HL-60 (cell line): ENCODE measurements around the gene GLT1D1.

Source experiments
- DNase-seq, 2 experiments: peaks; one replicate each; pipeline ENCODE4 v3.0.0-alpha.2; 2010 to 2020; ENCODE audit warnings: low read depth in 1 of 2, low spot score in 1 of 2
- H3K27ac ChIP-seq: fragments of 250-450 bp; sonication (Bioruptor Pico); replicated peaks from 2 replicates; pipeline ENCODE4 v1.5.1; 2020; ENCODE audit warnings: mild to moderate bottlenecking, moderate library complexity
- H3K27me3 ChIP-seq: fragments of 250-450 bp; sonication (Bioruptor Pico); 2 replicates; pipeline ENCODE4 v1.5.1; 2021; ENCODE audit warnings: mild to moderate bottlenecking, moderate library complexity; ENCODE audit not compliant: insufficient read depth, poor library complexity, severe bottlenecking
- H3K4me3 ChIP-seq: replicated peaks from 2 replicates; pipeline ENCODE4 v1.5.1; 2011; ENCODE audit warnings: mild to moderate bottlenecking, control low read depth, low read length; ENCODE audit not compliant: insufficient read depth
- GABPA ChIP-seq: IDR thresholded peaks from 2 replicates; pipeline ENCODE4 v1.6.1; 2012; ENCODE audit warnings: low read depth
- POLR2AphosphoS5 ChIP-seq: IDR thresholded peaks from 2 replicates; pipeline ENCODE4 v1.6.1; 2012; ENCODE audit warnings: low read depth
- SPI1 ChIP-seq: IDR thresholded peaks from 2 replicates; pipeline ENCODE4 v1.6.1; 2012; ENCODE audit warnings: low read depth, mild to moderate bottlenecking, borderline replicate concordance
- TF ChIP-seq, protein P1 (sequence below): IDR thresholded peaks from 2 replicates; pipeline ENCODE4 v1.6.1; 2012; ENCODE audit warnings: low read depth; ENCODE audit not compliant: insufficient replicate concordance
- TF ChIP-seq, protein P2 (sequence below): IDR thresholded peaks from one replicate; pipeline ENCODE4 v1.5.1; 2011; ENCODE audit warnings: low read length, control low read depth, inconsistent platforms; ENCODE audit not compliant: insufficient read depth

The GLT1D1 gene

DNA sequence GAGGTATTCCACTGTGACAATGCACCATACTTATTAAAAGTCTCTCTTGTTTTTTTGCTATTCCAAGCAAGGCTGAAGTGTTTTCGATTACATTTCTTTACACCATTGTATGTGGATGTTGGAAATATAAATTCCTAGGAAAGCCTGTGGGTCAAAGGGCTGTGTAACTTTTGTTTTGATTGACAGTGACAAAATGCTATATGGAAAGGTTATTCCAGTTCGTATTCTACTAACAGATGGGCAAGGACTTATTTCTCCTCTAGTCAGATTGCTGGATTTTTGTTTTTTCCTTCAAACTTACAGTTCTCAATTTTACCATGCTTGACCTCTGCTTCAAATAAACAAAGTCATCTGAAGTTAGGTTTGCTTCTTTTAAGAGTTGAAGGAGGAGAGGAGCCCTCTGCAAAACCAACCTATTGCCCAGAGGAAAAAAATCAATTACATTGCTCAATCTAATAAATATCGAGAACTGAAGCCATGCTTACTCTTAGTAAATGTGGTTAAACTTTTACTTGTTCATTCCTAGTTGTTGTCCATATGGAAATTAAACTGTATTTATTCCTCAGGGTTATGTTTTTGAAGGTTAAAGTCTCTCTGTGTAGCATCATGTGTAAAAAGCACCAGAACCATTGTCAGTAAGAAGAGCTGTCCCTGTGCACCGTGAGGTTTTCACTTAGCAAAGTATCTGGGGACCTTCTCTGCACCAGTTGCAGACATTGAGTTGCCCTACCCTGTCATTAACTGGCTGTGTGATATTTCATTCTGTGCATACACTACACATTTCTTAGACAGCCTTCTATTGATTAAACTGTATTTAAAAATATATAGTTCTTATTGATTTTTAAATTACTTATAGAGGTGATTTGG, 26.9 kb downstream of the GLT1D1 start:
- TF ChIP-seq SPI1: no peak
- TF ChIP-seq, protein P1, sequence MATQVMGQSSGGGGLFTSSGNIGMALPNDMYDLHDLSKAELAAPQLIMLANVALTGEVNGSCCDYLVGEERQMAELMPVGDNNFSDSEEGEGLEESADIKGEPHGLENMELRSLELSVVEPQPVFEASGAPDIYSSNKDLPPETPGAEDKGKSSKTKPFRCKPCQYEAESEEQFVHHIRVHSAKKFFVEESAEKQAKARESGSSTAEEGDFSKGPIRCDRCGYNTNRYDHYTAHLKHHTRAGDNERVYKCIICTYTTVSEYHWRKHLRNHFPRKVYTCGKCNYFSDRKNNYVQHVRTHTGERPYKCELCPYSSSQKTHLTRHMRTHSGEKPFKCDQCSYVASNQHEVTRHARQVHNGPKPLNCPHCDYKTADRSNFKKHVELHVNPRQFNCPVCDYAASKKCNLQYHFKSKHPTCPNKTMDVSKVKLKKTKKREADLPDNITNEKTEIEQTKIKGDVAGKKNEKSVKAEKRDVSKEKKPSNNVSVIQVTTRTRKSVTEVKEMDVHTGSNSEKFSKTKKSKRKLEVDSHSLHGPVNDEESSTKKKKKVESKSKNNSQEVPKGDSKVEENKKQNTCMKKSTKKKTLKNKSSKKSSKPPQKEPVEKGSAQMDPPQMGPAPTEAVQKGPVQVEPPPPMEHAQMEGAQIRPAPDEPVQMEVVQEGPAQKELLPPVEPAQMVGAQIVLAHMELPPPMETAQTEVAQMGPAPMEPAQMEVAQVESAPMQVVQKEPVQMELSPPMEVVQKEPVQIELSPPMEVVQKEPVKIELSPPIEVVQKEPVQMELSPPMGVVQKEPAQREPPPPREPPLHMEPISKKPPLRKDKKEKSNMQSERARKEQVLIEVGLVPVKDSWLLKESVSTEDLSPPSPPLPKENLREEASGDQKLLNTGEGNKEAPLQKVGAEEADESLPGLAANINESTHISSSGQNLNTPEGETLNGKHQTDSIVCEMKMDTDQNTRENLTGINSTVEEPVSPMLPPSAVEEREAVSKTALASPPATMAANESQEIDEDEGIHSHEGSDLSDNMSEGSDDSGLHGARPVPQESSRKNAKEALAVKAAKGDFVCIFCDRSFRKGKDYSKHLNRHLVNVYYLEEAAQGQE: no peak
- TF ChIP-seq, protein P2, sequence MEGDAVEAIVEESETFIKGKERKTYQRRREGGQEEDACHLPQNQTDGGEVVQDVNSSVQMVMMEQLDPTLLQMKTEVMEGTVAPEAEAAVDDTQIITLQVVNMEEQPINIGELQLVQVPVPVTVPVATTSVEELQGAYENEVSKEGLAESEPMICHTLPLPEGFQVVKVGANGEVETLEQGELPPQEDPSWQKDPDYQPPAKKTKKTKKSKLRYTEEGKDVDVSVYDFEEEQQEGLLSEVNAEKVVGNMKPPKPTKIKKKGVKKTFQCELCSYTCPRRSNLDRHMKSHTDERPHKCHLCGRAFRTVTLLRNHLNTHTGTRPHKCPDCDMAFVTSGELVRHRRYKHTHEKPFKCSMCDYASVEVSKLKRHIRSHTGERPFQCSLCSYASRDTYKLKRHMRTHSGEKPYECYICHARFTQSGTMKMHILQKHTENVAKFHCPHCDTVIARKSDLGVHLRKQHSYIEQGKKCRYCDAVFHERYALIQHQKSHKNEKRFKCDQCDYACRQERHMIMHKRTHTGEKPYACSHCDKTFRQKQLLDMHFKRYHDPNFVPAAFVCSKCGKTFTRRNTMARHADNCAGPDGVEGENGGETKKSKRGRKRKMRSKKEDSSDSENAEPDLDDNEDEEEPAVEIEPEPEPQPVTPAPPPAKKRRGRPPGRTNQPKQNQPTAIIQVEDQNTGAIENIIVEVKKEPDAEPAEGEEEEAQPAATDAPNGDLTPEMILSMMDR: no peak
- no peak for TF ChIP-seq POLR2AphosphoS5
- no peak for TF ChIP-seq GABPA
- DNase-seq: no peak
- Histone ChIP-seq H3K27ac (no peak overlapping the region), H3K27me3 (no peaks in the 10 kb centered on the region), H3K4me3 (no peak overlapping the region)

DNA sequence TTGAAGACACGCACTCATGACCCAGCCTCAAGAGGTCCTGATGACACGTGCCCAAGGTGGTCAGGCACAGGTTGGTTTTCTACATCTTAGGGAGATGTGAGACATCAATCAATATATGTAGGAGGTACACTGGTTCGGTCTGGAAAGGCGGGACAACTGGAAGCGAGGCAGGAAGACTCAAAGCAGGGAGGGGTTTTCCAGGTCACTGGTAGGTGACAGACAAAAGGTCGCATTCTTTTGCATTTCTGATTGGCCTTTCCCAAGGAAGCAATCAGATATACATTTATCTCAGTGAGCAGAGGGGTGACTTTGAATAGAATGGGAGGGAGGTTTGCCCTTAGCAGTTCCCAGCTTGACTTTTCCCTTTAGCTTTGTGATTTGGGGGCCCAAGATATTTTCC, 38.6 kb downstream of the GLT1D1 start:
- H3K27ac ChIP-seq: no peak overlapping the region

DNA sequence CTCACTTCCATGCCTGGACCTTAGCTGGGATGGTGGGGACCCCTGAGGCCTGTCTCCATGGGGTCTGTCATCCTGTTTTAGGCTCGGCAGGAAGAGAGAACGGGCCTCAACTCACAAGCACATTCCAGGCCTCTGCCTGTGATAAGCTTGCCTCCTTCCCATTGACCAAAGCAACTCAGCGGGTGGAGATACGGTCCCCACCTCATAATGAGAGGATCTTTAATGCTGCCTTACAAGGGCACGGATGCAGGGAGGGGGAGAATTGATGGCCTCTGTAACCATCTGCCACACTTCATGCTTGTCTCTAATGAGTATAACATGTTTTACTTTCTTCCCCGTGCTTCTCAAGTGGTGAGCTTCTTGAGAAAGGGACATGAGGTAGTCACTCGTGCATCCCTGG, 50.0 kb downstream of the GLT1D1 start:
- DNase-seq: no peak
- TF ChIP-seq GABPA: no peak
- TF ChIP-seq, protein P1: no peak
- TF ChIP-seq SPI1: no peak
- no peak for TF ChIP-seq POLR2AphosphoS5
- TF ChIP-seq, protein P2: no peak
- H3K27me3 ChIP-seq: no peaks in the 10 kb centered on the region
- H3K4me3 ChIP-seq: no peak overlapping the region
- H3K27ac ChIP-seq: no peak overlapping the region

More for the DNA sequence above, 38.6 kb downstream of the GLT1D1 start:
- H3K4me3 ChIP-seq: no peak overlapping the region
- TF ChIP-seq GABPA (no peak), POLR2AphosphoS5 (no peak), SPI1 (no peak)
- TF ChIP-seq, protein P2: no peak
- TF ChIP-seq, protein P1: no peak
- DNase-seq: no peak
- no peaks in the 10 kb centered on the region for H3K27me3 ChIP-seq
